PC-9 (cell line): ENCODE results near the gene SCG5. TPM values are rescaled to one million over a fixed set of nuclear protein-coding genes. Genes with fewer than 3 reads are reported as not detected.

Source experiments
- BruUV-seq: library from RNA; stranded (reverse); fragments of 400-500 nt; replicated peaks from 2 replicates; lab custom pipeline; 2021; lab: Mats Ljungman, UMichigan
- CTCF ChIA-PET: fragments of 300-600 bp; sonication (Branson Sonifier 250); formaldehyde crosslinking; loops from one replicate; lab custom pipeline; 2022; ENCODE audit warnings: antibody characterized with exemption; lab: Charles Lee
- POLR2A ChIA-PET: fragments of 300-600 bp; sonication (Branson Sonifier 250); formaldehyde crosslinking; loops from one replicate; lab custom pipeline; 2022; ENCODE audit warnings: antibody characterized with exemption; ENCODE audit not compliant: unreplicated experiment; lab: Charles Lee
- DNase-seq, 2 experiments: peaks; one replicate each; pipeline versions ENCODE4 v3.0.0 to v3.0.0-alpha.2; 2015 to 2022; ENCODE audit warnings: mixed read lengths in 1 of 2
- H2AFZ ChIP-seq: fragments of 200-600 bp; sonication (generic); 2 replicates; pipeline ENCODE4 v1.8.1; 2017; ENCODE audit warnings: antibody characterized with exemption
- H3F3A ChIP-seq: fragments of 200-600 bp; sonication (generic); 2 replicates; pipeline ENCODE4 v1.8.1; 2017; ENCODE audit warnings: antibody characterized with exemption, mild to moderate bottlenecking, low read depth; ENCODE audit not compliant: insufficient read depth
- H3K27ac ChIP-seq: fragments of 200-600 bp; sonication (generic); 2 replicates; pipeline ENCODE4 v1.6.1; 2016; ENCODE audit warnings: mixed run types
- H3K27me3 ChIP-seq: fragments of 200-600 bp; sonication (generic); 2 replicates; pipeline ENCODE4 v1.6.1; 2016; ENCODE audit warnings: low read depth, mixed run types; ENCODE audit not compliant: insufficient read depth
- H3K36me3 ChIP-seq: fragments of 200-600 bp; sonication (generic); 2 replicates; pipeline ENCODE4 v1.6.1; 2016; ENCODE audit warnings: low read depth, mixed run types
- H3K4me1 ChIP-seq: fragments of 200-600 bp; sonication (generic); replicated peaks from 2 replicates; pipeline ENCODE4 v1.6.1; 2016; ENCODE audit warnings: mixed run types; ENCODE audit not compliant: insufficient read depth
- H3K4me2 ChIP-seq: fragments of 200-600 bp; sonication (generic); 2 replicates; pipeline ENCODE4 v1.6.1; 2017; ENCODE audit warnings: mixed run types
- H3K4me3 ChIP-seq: fragments of 200-600 bp; sonication (generic); 2 replicates; pipeline ENCODE4 v1.6.1; 2016; ENCODE audit warnings: mixed run types
- H3K79me2 ChIP-seq: fragments of 200-600 bp; sonication (generic); 2 replicates; pipeline ENCODE4 v1.6.1; 2017; ENCODE audit warnings: low read depth, mixed run types
- H3K9me2 ChIP-seq: fragments of 200-600 bp; sonication (generic); 2 replicates; pipeline ENCODE4 v1.8.1; 2017; ENCODE audit warnings: mild to moderate bottlenecking; ENCODE audit not compliant: insufficient read depth
- H3K9me3 ChIP-seq: fragments of 200-600 bp; sonication (generic); 2 replicates; pipeline ENCODE4 v1.8.1; 2016; ENCODE audit warnings: low read depth; ENCODE audit not compliant: insufficient read depth
- H4K20me1 ChIP-seq: fragments of 200-600 bp; sonication (generic); 2 replicates; pipeline ENCODE4 v1.8.1; 2017; ENCODE audit not compliant: insufficient read depth
- CTCF ChIP-seq: fragments of 200-600 bp; sonication (generic); conservative IDR thresholded peaks from 2 replicates; pipeline ENCODE4 v1.6.1; 2017; ENCODE audit warnings: mixed run types, antibody characterized with exemption, mild to moderate bottlenecking, moderate library complexity
- EZH2 ChIP-seq: fragments of 200-600 bp; sonication (generic); IDR thresholded peaks from 2 replicates; pipeline ENCODE4 v1.8.0; 2017; ENCODE audit warnings: antibody characterized with exemption, low read depth
- intact Hi-C: fragments of 100-400 bp; cut with micrococcal nuclease; formaldehyde crosslinking; loops from one replicate; pipeline ENCODE4 v1.10.0; 2022; ENCODE audit not compliant: unreplicated experiment
- total RNA-seq: library from RNA; stranded (reverse); gene quantifications from 2 replicates; pipeline ENCODE4 v1.2.3, GENCODE V29; 2021

Gene SCG5
- total RNA-seq, 1 experiment from 2014 or later, result 0.39 TPM

- Histone ChIP-seq H3K9me2 (no peaks in the 10 kb centered on the region), H3F3A (no peaks in the 10 kb centered on the region), H3K79me2 (no peaks in the 10 kb centered on the region), H4K20me1 (no peaks in the 10 kb centered on the region), H3K27me3 (no peaks in the 10 kb centered on the region), H3K4me2 (no peak overlapping the region), H3K27ac (no peak overlapping the region), H3K9me3 (no peaks in the 10 kb centered on the region), H3K4me3 (no peak overlapping the region), H3K4me1 (no peaks in the 10 kb centered on the region), H2AFZ (no peak overlapping the region), H3K36me3 (no peaks in the 10 kb centered on the region)
- intact Hi-C loops, result no loop called here
- no TSS peak for BruUV-seq
- no peak for DNase-seq
- ChIA-PET CTCF (no interaction called here), POLR2A (interaction anchor here (0.6 kb wide), 1 partner anchor 236 kb away, joined by 7 read pairs; no protein-coding TSS in a partner anchor)
- TF ChIP-seq CTCF (no peak), EZH2 (no peak)
Observed at GRCh38 chr15:32737304-32737703, 95.8 kb downstream of the SCG5 start.

GRCh38 chr15:32738666-32739065 lies 97.2 kb downstream of the SCG5 start:
- H3K27ac ChIP-seq, result no peak overlapping the region
- intact Hi-C loops, result no loop called here
- H4K20me1 ChIP-seq, result no peaks in the 10 kb centered on the region
- no peak overlapping the region for H2AFZ ChIP-seq
- no peaks in the 10 kb centered on the region for H3K9me3 ChIP-seq
- H3K4me2 ChIP-seq, result no peak overlapping the region
- ChIA-PET CTCF (no interaction called here), POLR2A (no interaction called here)
- no peaks in the 10 kb centered on the region for H3K79me2 ChIP-seq
- TF ChIP-seq CTCF, result no peak
- TF ChIP-seq EZH2, result no peak
- H3K27me3 ChIP-seq, result no peaks in the 10 kb centered on the region
- no peaks in the 10 kb centered on the region; the same call in 1 of the 2 replicates for H3K4me1 ChIP-seq
- BruUV-seq, result no TSS peak
- no peak for DNase-seq
- no peak overlapping the region for H3K4me3 ChIP-seq
- no peaks in the 10 kb centered on the region for H3K9me2 ChIP-seq
- H3F3A ChIP-seq, result no peaks in the 10 kb centered on the region
- no peaks in the 10 kb centered on the region for H3K36me3 ChIP-seq

GRCh38 chr15:32739522-32740063 lies 98.1 kb downstream of the SCG5 start:
- TF ChIP-seq CTCF (no peak), EZH2 (no peak)
- H2AFZ ChIP-seq, result no peak overlapping the region
- no peaks in the 10 kb centered on the region for H3K9me2 ChIP-seq
- no peaks in the 10 kb centered on the region; the same call in 1 of the 2 replicates for H3K4me1 ChIP-seq
- intact Hi-C loops, result no loop called here
- H3K9me3 ChIP-seq, result no peaks in the 10 kb centered on the region
- H3K4me2 ChIP-seq, result no peak overlapping the region
- H3K36me3 ChIP-seq, result no peaks in the 10 kb centered on the region
- no peaks in the 10 kb centered on the region for H3F3A ChIP-seq
- no peaks in the 10 kb centered on the region for H3K27me3 ChIP-seq
- no peak for DNase-seq
- H3K79me2 ChIP-seq, result no peaks in the 10 kb centered on the region
- H3K4me3 ChIP-seq, result no peak overlapping the region
- no peaks in the 10 kb centered on the region for H4K20me1 ChIP-seq
- ChIA-PET CTCF (no interaction called here), POLR2A (no interaction called here)
- H3K27ac ChIP-seq, result no peak overlapping the region
- no TSS peak for BruUV-seq
